H9 (cell line): ENCODE measurements around the gene MYLK3. TPM values are rescaled to one million over a fixed set of nuclear protein-coding genes. Genes with fewer than 3 reads are reported as not detected.

Source experiments
- DNase-seq: peaks from one replicate; pipeline ENCODE4 v3.0.0-alpha.2; 2017
- H2AFZ ChIP-seq: one replicate; pipeline ENCODE4 v1.6.1; 2013; ENCODE audit warnings: mild to moderate bottlenecking, low read length, control low read depth, moderate library complexity
- H2AK5ac ChIP-seq: 2 replicates; pipeline ENCODE4 v1.6.1; 2013; ENCODE audit warnings: low read length, control low read depth, mixed read lengths; ENCODE audit not compliant: insufficient read length
- H2BK120ac ChIP-seq: one replicate; pipeline ENCODE4 v1.6.1; 2013; ENCODE audit warnings: low read depth, mild to moderate bottlenecking, low read length, control low read depth, inconsistent platforms; ENCODE audit not compliant: poor library complexity, severe bottlenecking
- H2BK12ac ChIP-seq: 2 replicates; pipeline ENCODE4 v1.6.1; 2013; ENCODE audit warnings: low read length, control low read depth, mixed read lengths, low read depth; ENCODE audit not compliant: insufficient read length
- H2BK15ac ChIP-seq: 2 replicates; pipeline ENCODE4 v1.6.1; 2013; ENCODE audit warnings: low read depth, low read length, control low read depth
- H2BK20ac ChIP-seq: one replicate; pipeline ENCODE4 v1.6.1; 2013; ENCODE audit warnings: low read depth, mild to moderate bottlenecking, low read length, control low read depth, inconsistent platforms; ENCODE audit not compliant: poor library complexity, severe bottlenecking
- H2BK5ac ChIP-seq: 2 replicates; pipeline ENCODE4 v1.6.1; 2013; ENCODE audit warnings: low read length, control low read depth, mixed read lengths; ENCODE audit not compliant: insufficient read length
- H3K14ac ChIP-seq: 2 replicates; pipeline ENCODE4 v1.6.1; 2013; ENCODE audit warnings: low read length, control low read depth; ENCODE audit not compliant: insufficient read depth
- H3K18ac ChIP-seq: 2 replicates; pipeline ENCODE4 v1.6.1; 2013; ENCODE audit warnings: low read depth, mild to moderate bottlenecking, mixed read lengths, low read length, control low read depth; ENCODE audit not compliant: insufficient read length
- H3K23ac ChIP-seq: 2 replicates; pipeline ENCODE4 v1.6.1; 2013; ENCODE audit warnings: low read length, control low read depth, mixed read lengths, low read depth; ENCODE audit not compliant: insufficient read length
- H3K23me2 ChIP-seq: 2 replicates; pipeline ENCODE4 v1.6.1; 2013; ENCODE audit warnings: low read depth, mild to moderate bottlenecking, mixed read lengths, low read length, control low read depth; ENCODE audit not compliant: insufficient read length, poor library complexity, severe bottlenecking
- H3K27ac ChIP-seq: 2 replicates; pipeline ENCODE4 v1.5.1; 2013; ENCODE audit warnings: low read length, control low read depth, mixed read lengths, low read depth; ENCODE audit not compliant: insufficient read length
- H3K27me3 ChIP-seq: 2 replicates; pipeline ENCODE4 v1.6.1; 2013; ENCODE audit warnings: low read length, control low read depth, inconsistent platforms; ENCODE audit not compliant: insufficient read depth
- H3K4ac ChIP-seq: 2 replicates; pipeline ENCODE4 v1.6.1; 2013; ENCODE audit warnings: low read depth, mild to moderate bottlenecking, control low read depth, inconsistent platforms, low read length, moderate library complexity
- H3K4me1 ChIP-seq: 2 replicates; pipeline ENCODE4 v1.6.1; 2013; ENCODE audit warnings: low read length, control low read depth, inconsistent platforms; ENCODE audit not compliant: insufficient read depth
- H3K4me2 ChIP-seq: 2 replicates; pipeline ENCODE4 v1.6.1; 2013; ENCODE audit warnings: low read length, control low read depth, mixed read lengths; ENCODE audit not compliant: insufficient read length, insufficient read depth
- H3K56ac ChIP-seq: 2 replicates; pipeline ENCODE4 v1.6.1; 2013; ENCODE audit warnings: low read depth, mild to moderate bottlenecking, mixed read lengths, low read length, control low read depth; ENCODE audit not compliant: insufficient read length
- H3K79me1 ChIP-seq: 2 replicates; pipeline ENCODE4 v1.6.1; 2013; ENCODE audit warnings: low read depth, mild to moderate bottlenecking, moderate library complexity, low read length, control low read depth, inconsistent platforms; ENCODE audit not compliant: insufficient read depth, poor library complexity, severe bottlenecking
- H3K79me2 ChIP-seq: 2 replicates; pipeline ENCODE4 v1.6.1; 2013; ENCODE audit warnings: low read length, control low read depth, inconsistent platforms; ENCODE audit not compliant: insufficient read depth
- H3K9ac ChIP-seq: 2 replicates; pipeline ENCODE4 v1.6.1; 2013; ENCODE audit warnings: low read length, control low read depth, mixed read lengths; ENCODE audit not compliant: insufficient read length; ENCODE audit errors: extremely low read depth
- H3K9me3 ChIP-seq: one replicate; pipeline ENCODE4 v1.6.1; 2013; ENCODE audit warnings: low read depth, low read length, inconsistent platforms; ENCODE audit not compliant: control insufficient read depth
- H3T11ph ChIP-seq: one replicate; pipeline ENCODE4 v1.6.1; 2013; ENCODE audit warnings: mild to moderate bottlenecking, low read length, control low read depth, inconsistent platforms
- H4K20me1 ChIP-seq: one replicate; pipeline ENCODE4 v1.6.1; 2013; ENCODE audit not compliant: control insufficient read depth, insufficient read length, insufficient read depth
- H4K5ac ChIP-seq: 2 replicates; pipeline ENCODE4 v1.6.1; 2013; ENCODE audit warnings: low read depth, mild to moderate bottlenecking, mixed read lengths, low read length, control low read depth; ENCODE audit not compliant: insufficient read length
- H4K8ac ChIP-seq: replicated peaks from 2 replicates; pipeline ENCODE4 v1.6.1; 2013; ENCODE audit warnings: low read length, control low read depth, mixed read lengths, low read depth; ENCODE audit not compliant: insufficient read length
- H4K91ac ChIP-seq: 2 replicates; pipeline ENCODE4 v1.6.1; 2013; ENCODE audit warnings: low read depth, mild to moderate bottlenecking, moderate library complexity, mixed read lengths, low read length, control low read depth; ENCODE audit not compliant: insufficient read length
- H3K27ac Mint-ChIP-seq, 3 experiments: 2 replicates in 2 of 3; 3 replicates in 1 of 3; pipeline ENCODE4 v1.8.0; 2020 to 2021; ENCODE audit warnings: mixed read lengths in 3 of 3, mild to moderate bottlenecking in 1 of 3, moderate library complexity in 1 of 3
- H3K27me3 Mint-ChIP-seq: 2 replicates; pipeline ENCODE4 v1.8.0; 2021; ENCODE audit warnings: low read depth, mild to moderate bottlenecking, moderate library complexity, mixed read lengths
- H3K36me3 Mint-ChIP-seq, 3 experiments: 2 replicates in 2 of 3; 3 replicates in 1 of 3; pipeline ENCODE4 v1.8.0; 2020 to 2021; ENCODE audit warnings: low read depth in 3 of 3, mixed read lengths in 3 of 3; ENCODE audit not compliant: insufficient read depth in 1 of 3
- H3K4me1 Mint-ChIP-seq, 2 experiments: 2 replicates each; pipeline ENCODE4 v1.8.0; 2020; ENCODE audit warnings: mixed read lengths in 2 of 2
- H3K4me3 Mint-ChIP-seq, 2 experiments: 2 replicates in 1 of 2; 3 replicates in 1 of 2; pipeline ENCODE4 v1.8.0; 2020 to 2021; ENCODE audit warnings: mild to moderate bottlenecking in 2 of 2, mixed read lengths in 2 of 2, moderate library complexity in 1 of 2
- H3K9me3 Mint-ChIP-seq, 2 experiments: 2 replicates in 1 of 2; 3 replicates in 1 of 2; pipeline ENCODE4 v1.8.0; 2020; ENCODE audit warnings: mild to moderate bottlenecking in 2 of 2, mixed read lengths in 2 of 2, moderate library complexity in 1 of 2
- WGBS: extraction: QIAGEN DNeasy Blood & Tissue Kit; methylation state at CpG from one replicate; pipeline ENCODE4 v1.1.7; 2013; ENCODE audit warnings: missing lambda C conversion rate, low lambda C conversion rate, mixed read lengths; ENCODE audit not compliant: insufficient read length; ENCODE audit errors: extremely low coverage; 5-methylcytosine and 5-hydroxymethylcytosine counted together
- total RNA-seq: library from RNA; stranded (reverse); gene quantifications from 2 replicates; pipeline ENCODE4 v1.2.1, GENCODE V29; 2021
- TF ChIP-seq, protein P1 (sequence below): fragments of 200-600 bp; sonication (generic); conservative IDR thresholded peaks from 3 replicates; pipeline ENCODE4 v1.8.0; 2021; ENCODE audit warnings: antibody characterized with exemption, mild to moderate bottlenecking

MYLK3 gene
- total RNA-seq, 1 experiment from 2014 or later: 0.90 TPM

DNA sequence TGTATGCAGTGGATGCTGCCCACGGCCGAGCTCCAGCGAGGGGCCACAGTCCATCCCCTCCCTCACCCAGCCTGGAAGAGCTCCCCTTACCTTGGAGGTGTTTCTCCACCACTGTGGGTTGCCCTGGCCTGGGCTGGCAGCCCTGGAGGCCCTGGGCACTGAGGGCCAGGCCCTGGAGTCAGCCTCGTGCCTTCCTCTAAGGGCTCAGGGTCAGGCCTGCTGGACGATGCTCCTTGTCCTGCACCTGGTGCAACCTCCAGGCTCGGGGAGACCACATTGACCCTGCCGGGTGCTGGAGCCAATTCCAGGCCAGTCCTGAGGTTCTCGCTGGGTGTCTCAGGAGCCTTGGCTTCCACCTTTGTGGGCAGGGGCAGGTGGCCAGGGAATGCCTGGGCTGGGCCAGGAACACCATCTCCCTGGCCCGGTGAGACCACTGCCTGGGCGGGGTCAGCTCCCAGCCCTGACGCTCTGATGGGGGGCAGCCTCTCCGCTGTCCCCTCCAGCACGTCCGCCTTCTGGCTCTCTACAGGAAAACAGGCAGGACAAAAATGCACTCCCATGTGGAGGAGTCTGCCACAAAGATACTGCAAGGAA is 10.4 kb downstream of the MYLK3 start:
- Mint-ChIP-seq H3K4me1 (peaks cover under 1 to 2% of the 10 kb centered on the region in 2 experiments; a peak in 2 of 4 replicates), H3K36me3 (no peaks in the 10 kb centered on the region), H3K4me3 (no peak overlapping the region), H3K27ac (no peak overlapping the region), H3K9me3 (no peaks in the 10 kb centered on the region; a peak in 1 of 5 replicates), H3K27me3 (no peaks in the 10 kb centered on the region; the same call in 1 of the 2 replicates)
- H3K79me2 ChIP-seq: no peaks in the 10 kb centered on the region
- H3K9me3 ChIP-seq: no peaks in the 10 kb centered on the region
- no peak overlapping the region for H2AK5ac ChIP-seq
- H3T11ph ChIP-seq: no peak overlapping the region
- no peaks in the 10 kb centered on the region for H3K79me1 ChIP-seq
- DNase-seq: no peak
- H2AFZ ChIP-seq: no peak overlapping the region
- H2BK5ac ChIP-seq: no peak overlapping the region
- no peak overlapping the region for H4K91ac ChIP-seq
- TF ChIP-seq, protein P1, sequence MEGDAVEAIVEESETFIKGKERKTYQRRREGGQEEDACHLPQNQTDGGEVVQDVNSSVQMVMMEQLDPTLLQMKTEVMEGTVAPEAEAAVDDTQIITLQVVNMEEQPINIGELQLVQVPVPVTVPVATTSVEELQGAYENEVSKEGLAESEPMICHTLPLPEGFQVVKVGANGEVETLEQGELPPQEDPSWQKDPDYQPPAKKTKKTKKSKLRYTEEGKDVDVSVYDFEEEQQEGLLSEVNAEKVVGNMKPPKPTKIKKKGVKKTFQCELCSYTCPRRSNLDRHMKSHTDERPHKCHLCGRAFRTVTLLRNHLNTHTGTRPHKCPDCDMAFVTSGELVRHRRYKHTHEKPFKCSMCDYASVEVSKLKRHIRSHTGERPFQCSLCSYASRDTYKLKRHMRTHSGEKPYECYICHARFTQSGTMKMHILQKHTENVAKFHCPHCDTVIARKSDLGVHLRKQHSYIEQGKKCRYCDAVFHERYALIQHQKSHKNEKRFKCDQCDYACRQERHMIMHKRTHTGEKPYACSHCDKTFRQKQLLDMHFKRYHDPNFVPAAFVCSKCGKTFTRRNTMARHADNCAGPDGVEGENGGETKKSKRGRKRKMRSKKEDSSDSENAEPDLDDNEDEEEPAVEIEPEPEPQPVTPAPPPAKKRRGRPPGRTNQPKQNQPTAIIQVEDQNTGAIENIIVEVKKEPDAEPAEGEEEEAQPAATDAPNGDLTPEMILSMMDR: no peak
- H3K9ac ChIP-seq: no peak overlapping the region
- H4K20me1 ChIP-seq: no peaks in the 10 kb centered on the region
- no peak overlapping the region for H3K4ac ChIP-seq
- no peak overlapping the region for H2BK20ac ChIP-seq
- no peaks in the 10 kb centered on the region for H3K23me2 ChIP-seq
- H3K18ac ChIP-seq: no peak overlapping the region
- no peaks in the 10 kb centered on the region for H3K4me1 ChIP-seq
- no peak overlapping the region for H3K23ac ChIP-seq
- no peak overlapping the region for H2BK120ac ChIP-seq
- no peak overlapping the region for H2BK15ac ChIP-seq
- H4K8ac ChIP-seq: no peak overlapping the region
- H3K4me2 ChIP-seq: no peak overlapping the region
- WGBS: no CpG with 5 or more reads among the region's 14 CpGs
- no peaks in the 10 kb centered on the region for H3K27me3 ChIP-seq
- H3K56ac ChIP-seq: no peak overlapping the region
- no peak overlapping the region for H4K5ac ChIP-seq
- H3K14ac ChIP-seq: no peak overlapping the region
- no peak overlapping the region for H2BK12ac ChIP-seq
- no peak overlapping the region for H3K27ac ChIP-seq
